Measurements from ENCODE around the gene MYL12A.

The MYL12A gene

GRCh38 chr18:3283908-3284307 lies 36.3 kb downstream of the MYL12A start:
- Histone ChIP-seq H3K27ac (no peak overlapping the region), H3K36me3 (replicated peaks) (no peaks in the 10 kb centered on the region), H3K27me3 (replicated peaks) (no peaks in the 10 kb centered on the region), H3K4me3 (ENCODE audit: low read depth, low read length) (no peak overlapping the region)
- TF ChIP-seq CTCF (IDR thresholded peaks at IDR 0.05; ENCODE audit: low read depth, low read length, missing control alignments), result no peak
- in situ Hi-C loops (cut with HindIII; ENCODE audit: low pct_ligation_motif_present, low sequenced_read_pairs), result loop anchor here (25.0 kb wide), 1 partner anchor 378 kb away; no protein-coding TSS in a partner anchor
- DNase-seq, result no peak

- DNase-seq, result no peak
- H3K27me3 ChIP-seq (replicated peaks), result no peaks in the 10 kb centered on the region
- no peaks in the 10 kb centered on the region for H3K36me3 ChIP-seq (replicated peaks)
- no peak for TF ChIP-seq CTCF (IDR thresholded peaks at IDR 0.05; ENCODE audit: low read depth, low read length, missing control alignments)
- H3K4me3 ChIP-seq (ENCODE audit: low read depth, low read length), result no peak overlapping the region
- no peak overlapping the region for H3K27ac ChIP-seq
- in situ Hi-C loops (cut with HindIII; ENCODE audit: low pct_ligation_motif_present, low sequenced_read_pairs), result loop anchor here (25.0 kb wide), 1 partner anchor 378 kb away; no protein-coding TSS in a partner anchor
These were observed 36.9 kb downstream of the MYL12A start for GRCh38 chr18:3284501-3284900.

- no peak overlapping the region for H3K4me3 ChIP-seq (ENCODE audit: low read depth, low read length)
- no peaks in the 10 kb centered on the region for H3K27me3 ChIP-seq (replicated peaks)
- DNase-seq, result no peak
- no peak overlapping the region for H3K27ac ChIP-seq
- TF ChIP-seq CTCF (IDR thresholded peaks at IDR 0.05; ENCODE audit: low read depth, low read length, missing control alignments), result no peak
- no peaks in the 10 kb centered on the region for H3K36me3 ChIP-seq (replicated peaks)
- in situ Hi-C loops (cut with HindIII; ENCODE audit: low pct_ligation_motif_present, low sequenced_read_pairs), result loop anchor here (25.0 kb wide), 1 partner anchor 376 kb away; no protein-coding TSS in a partner anchor
These were observed 38.6 kb downstream of the MYL12A start for GRCh38 chr18:3286159-3286558.

DNA sequence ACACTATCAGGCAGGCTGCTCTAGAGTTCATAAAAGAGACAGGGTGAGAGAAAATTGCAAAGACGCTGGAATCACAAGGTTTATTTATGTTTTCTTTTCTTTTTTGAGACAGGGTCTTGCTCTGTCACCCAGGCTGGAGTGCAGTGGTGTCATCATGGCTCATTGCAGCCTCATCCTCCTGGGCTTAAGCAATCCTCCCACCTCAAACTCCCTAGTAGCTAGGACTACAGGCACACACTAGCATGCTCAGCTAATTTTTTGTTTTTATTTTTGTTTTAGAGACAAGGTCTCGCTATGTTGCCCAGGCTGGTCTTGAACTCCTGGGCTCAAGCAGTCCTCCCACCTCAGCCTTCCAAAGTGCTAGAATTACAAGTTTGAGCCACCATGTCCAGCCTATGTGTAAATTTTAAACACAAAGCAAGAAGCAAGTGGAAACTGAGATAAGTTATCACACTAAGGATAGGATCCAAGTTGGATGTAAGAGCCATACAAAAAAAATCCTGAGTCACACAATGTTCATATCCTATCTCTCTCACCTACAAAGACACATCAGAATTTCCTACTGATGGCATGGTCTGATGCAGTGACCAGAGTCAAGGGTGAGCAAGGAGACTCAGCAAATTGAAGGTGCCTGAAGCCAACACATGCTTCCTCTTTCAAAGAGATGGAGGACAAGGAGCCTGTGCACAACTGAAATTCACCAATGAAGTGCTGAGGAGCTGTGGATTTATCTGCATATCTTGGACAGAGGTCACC lies 45.8 kb downstream of the MYL12A start:
- Histone ChIP-seq H3K27me3 (replicated peaks) (no peaks in the 10 kb centered on the region), H3K4me3 (ENCODE audit: low read depth, low read length) (no peak overlapping the region), H3K36me3 (replicated peaks) (no peaks in the 10 kb centered on the region), H3K27ac (no peak overlapping the region)
- DNase-seq, result no peak
- in situ Hi-C loops (cut with HindIII; ENCODE audit: low pct_ligation_motif_present, low sequenced_read_pairs), result loop anchor here (25.0 kb wide), 1 partner anchor 369 kb away; no protein-coding TSS in a partner anchor
- no peak for TF ChIP-seq CTCF (IDR thresholded peaks at IDR 0.05; ENCODE audit: low read depth, low read length, missing control alignments)

- in situ Hi-C loops (cut with HindIII; ENCODE audit: low pct_ligation_motif_present, low sequenced_read_pairs), result loop anchor here (25.0 kb wide), 1 partner anchor 368 kb away; no protein-coding TSS in a partner anchor
- Histone ChIP-seq H3K27me3 (replicated peaks) (no peaks in the 10 kb centered on the region), H3K36me3 (replicated peaks) (no peaks in the 10 kb centered on the region), H3K4me3 (ENCODE audit: low read depth, low read length) (no peak overlapping the region), H3K27ac (peak overlapping the region; percentile 55)
- DNase-seq, result peak; percentile 69
- TF ChIP-seq CTCF (IDR thresholded peaks at IDR 0.05; ENCODE audit: low read depth, low read length, missing control alignments), result no peak
These were observed 47.0 kb downstream of the MYL12A start for GRCh38 chr18:3294435-3295080.
